Neural progenitor cell (in vitro differentiated cells): ENCODE data around the gene DUS1L.

Experiments used
- EZH2 ChIP-seq: fragments of 200-600 bp; sonication (generic); IDR thresholded peaks from 2 replicates; pipeline ENCODE4 v1.6.1; 2017; ENCODE audit warnings: antibody characterized with exemption, mild to moderate bottlenecking, moderate library complexity
- EZH2phosphoT487 ChIP-seq: fragments of 200-600 bp; sonication (generic); IDR thresholded peaks from 2 replicates; pipeline ENCODE4 v1.6.1; 2017; ENCODE audit warnings: antibody characterized with exemption
- TF ChIP-seq, protein P1 (sequence below): fragments of 200-600 bp; sonication (generic); IDR thresholded peaks from 2 replicates; pipeline ENCODE4 v1.5.1; 2017; ENCODE audit warnings: antibody characterized with exemption, mild to moderate bottlenecking

DNA sequence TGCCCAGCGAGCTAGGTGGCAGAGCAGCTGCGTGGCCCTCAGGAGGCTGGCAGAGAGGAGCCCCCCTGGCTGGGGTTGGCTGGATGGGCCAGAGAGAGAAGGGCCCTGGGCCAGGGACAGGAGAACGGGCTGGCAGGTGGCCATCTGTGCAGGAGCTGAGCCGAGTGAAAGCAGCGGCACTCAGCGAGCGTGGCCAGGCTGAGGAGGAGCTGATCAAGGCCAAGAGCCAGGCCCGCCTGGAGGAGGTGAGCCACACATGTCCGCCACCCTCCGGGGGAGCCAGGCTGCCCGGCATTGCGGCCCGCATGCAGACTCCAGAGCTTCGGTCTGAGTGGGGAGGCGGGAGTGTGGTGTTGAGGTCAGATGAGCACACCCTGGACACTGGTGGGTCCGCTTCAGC lies 36.2 kb downstream of the DUS1L start:
- TF ChIP-seq, protein P1, sequence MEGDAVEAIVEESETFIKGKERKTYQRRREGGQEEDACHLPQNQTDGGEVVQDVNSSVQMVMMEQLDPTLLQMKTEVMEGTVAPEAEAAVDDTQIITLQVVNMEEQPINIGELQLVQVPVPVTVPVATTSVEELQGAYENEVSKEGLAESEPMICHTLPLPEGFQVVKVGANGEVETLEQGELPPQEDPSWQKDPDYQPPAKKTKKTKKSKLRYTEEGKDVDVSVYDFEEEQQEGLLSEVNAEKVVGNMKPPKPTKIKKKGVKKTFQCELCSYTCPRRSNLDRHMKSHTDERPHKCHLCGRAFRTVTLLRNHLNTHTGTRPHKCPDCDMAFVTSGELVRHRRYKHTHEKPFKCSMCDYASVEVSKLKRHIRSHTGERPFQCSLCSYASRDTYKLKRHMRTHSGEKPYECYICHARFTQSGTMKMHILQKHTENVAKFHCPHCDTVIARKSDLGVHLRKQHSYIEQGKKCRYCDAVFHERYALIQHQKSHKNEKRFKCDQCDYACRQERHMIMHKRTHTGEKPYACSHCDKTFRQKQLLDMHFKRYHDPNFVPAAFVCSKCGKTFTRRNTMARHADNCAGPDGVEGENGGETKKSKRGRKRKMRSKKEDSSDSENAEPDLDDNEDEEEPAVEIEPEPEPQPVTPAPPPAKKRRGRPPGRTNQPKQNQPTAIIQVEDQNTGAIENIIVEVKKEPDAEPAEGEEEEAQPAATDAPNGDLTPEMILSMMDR = no peak
- TF ChIP-seq EZH2 = no peak
- no peak for TF ChIP-seq EZH2phosphoT487
